ENCODE measurements around the gene PRSS21.

PRSS21 gene

GRCh38 chr16:2819179-2819938 lies 2.3 kb downstream of the PRSS21 start:
- Histone ChIP-seq H3K4me1 (ENCODE audit: control insufficient read depth, insufficient read depth, low read length, unreplicated experiment) (no peaks in the 10 kb centered on the region), H3K4me3 (ENCODE audit: low read depth, low read length) (no peak overlapping the region), H3K27me3 (ENCODE audit: insufficient read depth, low read length) (peaks cover 15% of the 10 kb centered on the region), H2AFZ (ENCODE audit: low read length, unreplicated experiment) (no peak overlapping the region), H3K79me2 (ENCODE audit: control insufficient read depth, insufficient read depth, low read length, unreplicated experiment) (no peaks in the 10 kb centered on the region), H3K27ac (ENCODE audit: low read depth, low read length) (no peak overlapping the region), H3K36me3 (ENCODE audit: insufficient read depth, low read length) (no peaks in the 10 kb centered on the region)

DNA sequence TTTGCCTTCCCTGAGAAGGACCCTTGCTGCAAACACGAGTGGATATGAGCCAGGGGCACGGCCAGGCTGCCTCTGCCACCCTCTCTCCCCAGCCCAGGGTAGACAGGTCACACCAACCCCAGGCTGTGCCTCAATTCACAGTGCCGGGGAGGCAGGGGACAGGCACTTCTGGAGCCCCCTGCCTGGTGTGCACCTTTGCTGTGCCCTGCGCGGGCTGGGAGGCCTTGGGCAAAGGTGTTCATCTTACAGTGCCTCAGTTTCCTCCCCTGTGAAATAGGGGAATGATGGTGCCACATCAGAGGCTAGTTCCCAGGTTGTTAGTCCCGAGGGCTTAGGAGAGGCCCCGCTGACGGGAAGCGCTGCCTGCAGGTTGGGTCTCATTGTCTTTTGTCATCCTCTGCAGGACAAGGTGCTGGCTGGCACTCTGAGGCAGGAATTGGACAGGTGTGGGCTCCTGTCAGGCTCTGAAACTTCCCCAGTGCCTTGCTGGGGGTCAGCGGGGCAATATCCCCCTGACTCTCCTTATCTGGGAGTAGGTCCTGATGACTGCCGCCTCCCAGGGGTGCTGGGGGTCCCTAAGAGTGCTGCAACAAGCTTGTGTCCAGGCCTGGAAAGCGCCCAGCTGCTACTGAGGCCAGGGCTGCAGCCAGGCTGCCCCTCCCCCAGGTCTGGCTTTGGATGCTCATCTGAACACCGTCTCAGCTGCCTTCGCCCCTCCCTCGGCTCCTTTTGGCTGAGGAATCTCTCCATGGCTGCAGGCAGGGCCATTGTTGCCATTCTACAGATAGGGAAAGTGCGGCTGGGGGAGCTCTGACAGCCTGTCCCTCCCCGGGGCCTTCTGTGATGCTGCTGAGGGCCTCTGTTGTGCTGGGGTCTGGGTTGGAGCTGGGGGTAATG lies 3.1 kb downstream of the PRSS21 start:
- H2AFZ ChIP-seq (ENCODE audit: low read length, unreplicated experiment), result no peak overlapping the region
- H3K4me3 ChIP-seq (ENCODE audit: low read depth, low read length), result no peak overlapping the region
- no peak overlapping the region for H3K27ac ChIP-seq (ENCODE audit: low read depth, low read length)
- no peaks in the 10 kb centered on the region for H3K4me1 ChIP-seq (ENCODE audit: control insufficient read depth, insufficient read depth, low read length, unreplicated experiment)
- H3K36me3 ChIP-seq (ENCODE audit: insufficient read depth, low read length), result no peaks in the 10 kb centered on the region
- no peaks in the 10 kb centered on the region for H3K79me2 ChIP-seq (ENCODE audit: control insufficient read depth, insufficient read depth, low read length, unreplicated experiment)
- H3K27me3 ChIP-seq (ENCODE audit: insufficient read depth, low read length), result peaks cover 15% of the 10 kb centered on the region

- no peak overlapping the region for H3K4me3 ChIP-seq (ENCODE audit: low read depth, low read length)
- no peak overlapping the region for H2AFZ ChIP-seq (ENCODE audit: low read length, unreplicated experiment)
- H3K27ac ChIP-seq (ENCODE audit: low read depth, low read length), result no peak overlapping the region
- no peaks in the 10 kb centered on the region for H3K79me2 ChIP-seq (ENCODE audit: control insufficient read depth, insufficient read depth, low read length, unreplicated experiment)
- H3K27me3 ChIP-seq (ENCODE audit: insufficient read depth, low read length), result peaks cover 15% of the 10 kb centered on the region
- no peaks in the 10 kb centered on the region for H3K4me1 ChIP-seq (ENCODE audit: control insufficient read depth, insufficient read depth, low read length, unreplicated experiment)
- no peaks in the 10 kb centered on the region for H3K36me3 ChIP-seq (ENCODE audit: insufficient read depth, low read length)
Observed at GRCh38 chr16:2820836-2821486, 3.9 kb downstream of the PRSS21 start.

GRCh38 chr16:2821487-2822157 lies 4.6 kb downstream of the PRSS21 start:
- no peak overlapping the region for H3K27ac ChIP-seq (ENCODE audit: low read depth, low read length)
- no peaks in the 10 kb centered on the region for H3K4me1 ChIP-seq (ENCODE audit: control insufficient read depth, insufficient read depth, low read length, unreplicated experiment)
- peaks cover 15% of the 10 kb centered on the region for H3K27me3 ChIP-seq (ENCODE audit: insufficient read depth, low read length)
- H3K79me2 ChIP-seq (ENCODE audit: control insufficient read depth, insufficient read depth, low read length, unreplicated experiment), result no peaks in the 10 kb centered on the region
- no peak overlapping the region for H3K4me3 ChIP-seq (ENCODE audit: low read depth, low read length)
- no peaks in the 10 kb centered on the region for H3K36me3 ChIP-seq (ENCODE audit: insufficient read depth, low read length)
- H2AFZ ChIP-seq (ENCODE audit: low read length, unreplicated experiment), result no peak overlapping the region

- H2AFZ ChIP-seq (ENCODE audit: low read length, unreplicated experiment), result no peak overlapping the region
- H3K4me3 ChIP-seq (ENCODE audit: low read depth, low read length), result no peak overlapping the region
- H3K79me2 ChIP-seq (ENCODE audit: control insufficient read depth, insufficient read depth, low read length, unreplicated experiment), result no peaks in the 10 kb centered on the region
- H3K36me3 ChIP-seq (ENCODE audit: insufficient read depth, low read length), result no peaks in the 10 kb centered on the region
- no peaks in the 10 kb centered on the region for H3K4me1 ChIP-seq (ENCODE audit: control insufficient read depth, insufficient read depth, low read length, unreplicated experiment)
- no peak overlapping the region for H3K27ac ChIP-seq (ENCODE audit: low read depth, low read length)
- peaks cover 15% of the 10 kb centered on the region for H3K27me3 ChIP-seq (ENCODE audit: insufficient read depth, low read length)
Observed at GRCh38 chr16:2822158-2822495, 5.1 kb downstream of the PRSS21 start.

- Histone ChIP-seq H3K27me3 (ENCODE audit: insufficient read depth, low read length) (peaks cover 15% of the 10 kb centered on the region), H3K27ac (ENCODE audit: low read depth, low read length) (no peak overlapping the region), H3K4me1 (ENCODE audit: control insufficient read depth, insufficient read depth, low read length, unreplicated experiment) (no peaks in the 10 kb centered on the region), H3K79me2 (ENCODE audit: control insufficient read depth, insufficient read depth, low read length, unreplicated experiment) (no peaks in the 10 kb centered on the region), H3K36me3 (ENCODE audit: insufficient read depth, low read length) (no peaks in the 10 kb centered on the region), H3K4me3 (ENCODE audit: low read depth, low read length) (no peak overlapping the region), H2AFZ (ENCODE audit: low read length, unreplicated experiment) (no peak overlapping the region)
Observed at GRCh38 chr16:2822496-2822895, 5.5 kb downstream of the PRSS21 start.

GRCh38 chr16:2824626-2825025 lies 7.6 kb downstream of the PRSS21 start:
- Histone ChIP-seq H3K4me3 (ENCODE audit: low read depth, low read length) (no peak overlapping the region), H3K36me3 (ENCODE audit: insufficient read depth, low read length) (no peaks in the 10 kb centered on the region), H2AFZ (ENCODE audit: low read length, unreplicated experiment) (no peak overlapping the region), H3K27ac (ENCODE audit: low read depth, low read length) (no peak overlapping the region), H3K27me3 (ENCODE audit: insufficient read depth, low read length) (peaks cover 10% of the 10 kb centered on the region), H3K4me1 (ENCODE audit: control insufficient read depth, insufficient read depth, low read length, unreplicated experiment) (no peaks in the 10 kb centered on the region), H3K79me2 (ENCODE audit: control insufficient read depth, insufficient read depth, low read length, unreplicated experiment) (no peaks in the 10 kb centered on the region)

GRCh38 chr16:2825049-2825742 lies 8.2 kb downstream of the PRSS21 start:
- Histone ChIP-seq H3K27me3 (ENCODE audit: insufficient read depth, low read length) (peaks cover 7% of the 10 kb centered on the region; the same call in 1 of the 2 replicates), H3K4me1 (ENCODE audit: control insufficient read depth, insufficient read depth, low read length, unreplicated experiment) (peaks cover 5% of the 10 kb centered on the region), H3K27ac (ENCODE audit: low read depth, low read length) (no peak overlapping the region), H3K36me3 (ENCODE audit: insufficient read depth, low read length) (no peaks in the 10 kb centered on the region), H3K79me2 (ENCODE audit: control insufficient read depth, insufficient read depth, low read length, unreplicated experiment) (no peaks in the 10 kb centered on the region), H2AFZ (ENCODE audit: low read length, unreplicated experiment) (no peak overlapping the region), H3K4me3 (ENCODE audit: low read depth, low read length) (no peak overlapping the region)

DNA sequence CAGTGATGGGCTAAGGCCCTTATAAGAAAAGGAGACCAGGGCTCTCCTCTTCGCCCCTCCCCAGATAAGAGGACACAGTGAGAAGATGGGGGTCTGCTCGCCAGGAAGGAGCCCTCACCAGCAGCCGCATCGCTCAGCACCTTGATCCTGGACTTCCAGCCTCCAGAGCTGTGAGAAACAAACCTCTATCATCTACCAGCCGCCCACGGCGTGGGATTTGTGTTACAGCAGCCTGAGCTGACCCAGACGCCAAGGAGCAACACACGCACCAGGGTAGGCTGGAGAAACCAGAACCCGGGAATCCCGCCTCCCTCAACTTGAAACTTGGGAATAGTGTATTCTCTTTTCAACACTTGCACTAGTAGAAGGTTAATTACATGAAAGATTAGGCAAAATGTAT lies 8.9 kb downstream of the PRSS21 start:
- H3K27me3 ChIP-seq (ENCODE audit: insufficient read depth, low read length), result 0 out of 2 replicates have a peak, but pooled peaks cover 7% of the 10 kb centered on the region

More for the DNA sequence above, 8.9 kb downstream of the PRSS21 start:
- Histone ChIP-seq H3K36me3 (ENCODE audit: insufficient read depth, low read length) (no peaks in the 10 kb centered on the region), H3K79me2 (ENCODE audit: control insufficient read depth, insufficient read depth, low read length, unreplicated experiment) (no peaks in the 10 kb centered on the region), H3K4me1 (ENCODE audit: control insufficient read depth, insufficient read depth, low read length, unreplicated experiment) (peaks cover 7% of the 10 kb centered on the region), H3K4me3 (ENCODE audit: low read depth, low read length) (no peak overlapping the region), H3K27ac (ENCODE audit: low read depth, low read length) (no peak overlapping the region), H2AFZ (ENCODE audit: low read length, unreplicated experiment) (no peak overlapping the region)
